ENCODE data around the gene BLOC1S4.

BLOC1S4 gene

DNA sequence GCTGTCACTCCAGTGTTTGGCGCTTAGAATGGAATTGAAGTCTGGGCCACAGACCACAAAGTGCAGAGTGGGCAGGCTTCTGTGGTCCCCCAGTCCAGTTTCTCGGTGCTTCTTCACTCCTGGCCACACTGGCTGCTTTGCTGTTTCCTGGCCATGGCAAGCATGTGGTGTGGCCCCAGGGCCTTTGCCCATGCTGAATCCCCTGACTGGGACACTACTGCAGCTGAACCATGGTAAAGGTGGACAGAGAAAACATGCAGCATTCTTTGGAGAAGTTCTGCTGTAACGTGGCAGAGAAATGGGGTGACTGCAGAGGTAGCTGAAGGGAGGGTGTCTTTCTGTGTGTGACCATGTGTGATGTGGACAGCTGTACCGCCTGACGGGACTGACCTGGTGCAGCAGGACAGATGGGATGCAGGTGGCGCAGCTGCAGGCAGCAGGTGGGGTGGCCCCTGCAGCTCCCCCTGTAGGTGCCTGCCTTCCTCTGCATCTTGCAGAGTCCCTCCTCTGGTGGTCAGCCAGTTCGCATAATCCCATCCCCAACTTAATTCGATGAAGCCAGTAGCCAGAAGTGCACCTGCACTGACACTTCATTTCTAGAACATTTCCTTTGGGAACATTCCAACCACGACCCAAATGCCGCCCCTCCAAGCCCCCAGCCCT lies 35.5 kb upstream of the BLOC1S4 start:
- DNase-seq (ENCODE audit: low read depth, low spot score), result no peak
- H3K4me3 ChIP-seq (ENCODE audit: low read length), result no peak overlapping the region
- H3K27ac ChIP-seq (ENCODE audit: low read length), result no peak overlapping the region
- H3K27me3 ChIP-seq (ENCODE audit: control insufficient read depth, insufficient read depth, low read length), result no peaks in the 10 kb centered on the region
- H3K9me3 ChIP-seq (ENCODE audit: control insufficient read depth, insufficient read depth, low read length), result no peaks in the 10 kb centered on the region
- WGBS (ENCODE audit: insufficient coverage, insufficient read length), result no CpG with 5 or more reads among the region's 10 CpGs
- 0 out of 2 replicates have a peak, but pooled peaks cover 2% of the 10 kb centered on the region for H3K4me1 ChIP-seq (ENCODE audit: control insufficient read depth, insufficient read depth, low read length)
- H3K36me3 ChIP-seq (ENCODE audit: control insufficient read depth, insufficient read depth, low read length), result no peaks in the 10 kb centered on the region

DNA sequence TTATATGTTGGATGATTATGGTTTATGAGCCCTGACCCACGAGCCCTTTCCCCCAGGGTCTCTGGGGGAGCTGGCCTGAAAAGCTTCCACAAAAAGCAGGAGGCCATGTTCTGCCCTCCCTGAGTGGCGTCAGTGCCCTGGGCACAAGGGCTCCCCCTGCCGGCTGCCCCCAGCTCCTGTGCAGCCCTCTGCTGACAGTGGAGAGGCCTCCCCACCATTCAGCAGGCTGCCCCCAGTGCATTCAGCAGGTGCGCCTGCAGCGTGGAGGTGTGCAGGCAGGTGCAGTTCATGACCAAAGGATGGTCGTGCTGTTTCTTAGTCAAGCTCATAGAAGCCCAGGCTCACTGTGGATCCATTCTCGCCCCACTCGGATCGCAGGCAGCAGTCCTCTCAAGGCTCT lies 34.8 kb upstream of the BLOC1S4 start:
- no peaks in the 10 kb centered on the region for H3K4me1 ChIP-seq (ENCODE audit: control insufficient read depth, insufficient read depth, low read length)
- H3K27ac ChIP-seq (ENCODE audit: low read length), result no peak overlapping the region
- DNase-seq (ENCODE audit: low read depth, low spot score), result no peak
- H3K27me3 ChIP-seq (ENCODE audit: control insufficient read depth, insufficient read depth, low read length), result no peaks in the 10 kb centered on the region
- no peaks in the 10 kb centered on the region for H3K9me3 ChIP-seq (ENCODE audit: control insufficient read depth, insufficient read depth, low read length)
- H3K36me3 ChIP-seq (ENCODE audit: control insufficient read depth, insufficient read depth, low read length), result no peaks in the 10 kb centered on the region
- H3K4me3 ChIP-seq (ENCODE audit: low read length), result no peak overlapping the region
- WGBS (ENCODE audit: insufficient coverage, insufficient read length), result no CpG with 5 or more reads among the region's 9 CpGs

DNA sequence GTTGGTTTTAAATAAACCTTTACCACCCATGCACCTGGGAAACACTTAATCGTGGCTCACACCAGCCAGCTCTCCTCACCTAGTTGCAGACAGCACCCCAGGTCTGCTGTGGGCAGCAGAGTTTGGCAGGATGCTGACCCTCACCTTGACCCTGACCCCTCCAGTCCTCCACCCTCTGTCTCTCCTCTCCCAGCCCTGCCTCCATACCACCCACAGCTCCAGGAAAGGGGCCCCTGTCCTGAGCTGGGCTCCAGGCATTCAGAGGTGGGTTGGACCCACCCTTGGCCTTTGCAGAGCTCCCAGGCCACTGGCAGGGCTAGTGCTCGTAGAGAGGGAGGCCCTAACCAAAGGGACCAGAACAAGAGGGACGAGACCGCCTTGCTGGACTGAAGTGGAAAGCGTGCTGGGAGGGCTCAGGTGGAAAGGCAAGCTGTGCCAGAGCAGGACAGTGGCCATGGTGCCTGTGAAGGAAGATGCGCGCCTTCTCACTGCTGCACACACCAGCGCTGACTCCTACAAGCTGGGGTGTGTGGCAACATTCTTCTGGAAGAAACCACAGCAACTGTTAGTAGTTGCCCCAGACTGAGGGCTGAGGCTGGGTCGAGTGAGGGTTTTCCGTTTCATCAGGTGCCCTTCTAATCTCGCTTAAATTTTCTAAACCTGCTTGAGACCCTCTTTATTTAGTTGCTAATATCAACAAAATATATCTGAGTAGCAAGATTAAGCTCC lies 32.9 kb upstream of the BLOC1S4 start:
- no CpG with 5 or more reads among the region's 11 CpGs for WGBS (ENCODE audit: insufficient coverage, insufficient read length)
- Histone ChIP-seq H3K9me3 (ENCODE audit: control insufficient read depth, insufficient read depth, low read length) (no peaks in the 10 kb centered on the region), H3K4me3 (ENCODE audit: low read length) (no peak overlapping the region), H3K36me3 (ENCODE audit: control insufficient read depth, insufficient read depth, low read length) (no peaks in the 10 kb centered on the region), H3K27me3 (ENCODE audit: control insufficient read depth, insufficient read depth, low read length) (no peaks in the 10 kb centered on the region), H3K27ac (ENCODE audit: low read length) (no peak overlapping the region), H3K4me1 (ENCODE audit: control insufficient read depth, insufficient read depth, low read length) (no peaks in the 10 kb centered on the region)
- no peak for DNase-seq (ENCODE audit: low read depth, low spot score)

DNA sequence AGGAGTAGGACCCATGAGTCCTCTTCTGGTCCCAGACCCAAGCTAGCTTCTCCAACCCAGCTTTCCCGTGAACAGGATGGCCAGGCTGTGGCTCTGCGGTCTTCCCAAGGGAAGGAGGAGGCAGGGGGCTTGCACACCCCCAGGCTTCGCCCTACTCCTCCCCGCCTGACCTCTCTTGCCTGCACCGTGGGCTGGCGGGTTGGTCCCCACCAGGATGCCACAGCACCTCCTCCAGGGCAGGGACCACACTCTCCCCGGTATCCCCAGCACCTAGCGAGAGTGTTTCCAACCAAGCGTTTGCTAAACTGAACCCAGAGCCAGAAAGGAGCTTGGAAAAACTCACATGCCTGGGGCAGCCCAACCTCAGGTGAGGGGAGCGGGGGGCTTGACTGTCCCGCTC lies 31.3 kb upstream of the BLOC1S4 start:
- peaks cover 7% of the 10 kb centered on the region for H3K4me1 ChIP-seq (ENCODE audit: control insufficient read depth, insufficient read depth, low read length)
- H3K27me3 ChIP-seq (ENCODE audit: control insufficient read depth, insufficient read depth, low read length), result no peaks in the 10 kb centered on the region
- DNase-seq (ENCODE audit: low read depth, low spot score), result no peak
- H3K4me3 ChIP-seq (ENCODE audit: low read length), result no peak overlapping the region
- no peaks in the 10 kb centered on the region for H3K9me3 ChIP-seq (ENCODE audit: control insufficient read depth, insufficient read depth, low read length)
- H3K36me3 ChIP-seq (ENCODE audit: control insufficient read depth, insufficient read depth, low read length), result no peaks in the 10 kb centered on the region
- no peak overlapping the region for H3K27ac ChIP-seq (ENCODE audit: low read length)
- no CpG with 5 or more reads among the region's 11 CpGs for WGBS (ENCODE audit: insufficient coverage, insufficient read length)

DNA sequence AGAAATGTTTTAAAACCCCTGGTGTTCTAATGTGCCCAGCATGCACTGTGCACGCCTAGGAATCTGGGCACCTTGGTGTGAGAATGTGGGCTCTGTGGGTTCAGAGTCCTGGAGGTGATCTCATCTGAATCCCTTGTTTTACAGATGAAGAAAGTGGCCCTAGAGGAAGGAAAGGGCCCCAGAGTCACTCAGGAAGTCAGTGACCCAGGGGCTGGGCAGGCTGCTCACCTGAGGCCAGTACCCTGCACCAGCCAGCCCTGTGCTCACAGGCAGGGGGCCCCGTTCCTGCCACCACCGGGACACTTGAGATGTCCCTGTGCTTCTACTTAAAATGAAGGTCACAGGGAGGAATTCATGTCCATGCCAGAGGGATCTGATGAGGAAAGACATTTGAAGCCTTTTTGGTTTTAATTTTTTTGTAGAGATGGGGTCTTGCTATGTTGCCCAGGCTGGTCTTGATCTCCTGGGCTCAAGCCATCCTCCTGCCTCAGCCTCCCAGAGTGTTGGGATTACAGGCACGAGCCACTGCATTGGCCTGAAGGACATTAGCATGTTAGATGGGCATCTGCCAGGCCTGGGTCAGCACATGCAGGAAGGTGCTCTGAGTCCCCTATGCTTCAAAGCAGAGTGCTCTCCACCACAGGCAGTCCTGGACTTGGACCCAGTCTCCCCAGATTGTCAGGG lies 29.7 kb upstream of the BLOC1S4 start:
- Histone ChIP-seq H3K36me3 (ENCODE audit: control insufficient read depth, insufficient read depth, low read length) (no peaks in the 10 kb centered on the region), H3K27me3 (ENCODE audit: control insufficient read depth, insufficient read depth, low read length) (no peaks in the 10 kb centered on the region), H3K4me1 (ENCODE audit: control insufficient read depth, insufficient read depth, low read length) (peaks cover 11% of the 10 kb centered on the region), H3K27ac (ENCODE audit: low read length) (no peak overlapping the region), H3K4me3 (ENCODE audit: low read length) (no peak overlapping the region), H3K9me3 (ENCODE audit: control insufficient read depth, insufficient read depth, low read length) (no peaks in the 10 kb centered on the region)
- no CpG with 5 or more reads among the region's 4 CpGs for WGBS (ENCODE audit: insufficient coverage, insufficient read length)
- no peak for DNase-seq (ENCODE audit: low read depth, low spot score)

DNA sequence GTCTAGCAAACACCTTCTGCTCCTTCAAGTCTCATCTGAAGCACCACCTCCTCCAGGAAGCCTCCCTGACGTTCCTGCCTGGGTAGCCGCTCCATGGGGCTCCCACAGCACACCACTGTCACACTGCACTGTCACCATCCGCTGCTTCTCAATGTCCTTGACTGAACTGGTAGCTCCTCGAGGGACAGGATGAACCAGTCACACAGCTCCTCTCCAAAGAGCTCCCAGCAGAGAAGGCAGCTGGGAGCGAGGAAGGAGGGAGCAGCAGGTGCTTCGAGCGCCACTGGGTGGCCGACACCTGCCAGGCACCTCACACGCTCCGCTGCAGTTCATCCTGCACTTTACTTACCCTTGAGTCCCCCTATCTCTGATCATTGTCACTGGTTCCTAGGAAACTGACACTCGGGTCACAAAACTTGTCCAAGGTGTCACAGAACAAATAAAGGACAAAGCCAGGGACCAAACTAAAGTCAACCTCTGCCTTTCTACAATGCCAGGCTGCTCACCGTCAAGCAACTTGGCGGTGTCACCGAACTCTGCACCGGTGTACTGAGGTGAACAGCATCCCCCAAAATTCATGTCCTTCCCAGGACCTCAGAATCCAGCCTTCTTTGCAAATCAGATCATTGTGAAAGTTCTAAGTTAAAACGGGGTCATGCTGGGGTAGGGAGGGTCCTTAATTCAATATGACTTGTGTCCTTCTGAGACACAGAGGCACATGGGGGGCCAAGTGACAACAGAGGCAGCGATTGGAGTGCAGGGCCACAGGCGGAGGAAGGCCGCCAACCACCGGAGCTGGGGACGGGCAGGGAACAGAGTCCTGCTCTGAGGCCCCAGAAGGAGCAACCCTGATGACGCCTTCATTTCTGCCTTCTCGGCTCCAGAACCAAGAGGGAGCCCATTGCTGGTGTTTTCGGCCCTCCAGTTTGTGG lies 27.8 kb upstream of the BLOC1S4 start:
- Histone ChIP-seq H3K36me3 (ENCODE audit: control insufficient read depth, insufficient read depth, low read length) (no peaks in the 10 kb centered on the region), H3K4me3 (ENCODE audit: low read length) (no peak overlapping the region), H3K4me1 (ENCODE audit: control insufficient read depth, insufficient read depth, low read length) (peaks cover 11% of the 10 kb centered on the region), H3K27ac (ENCODE audit: low read length) (no peak overlapping the region), H3K27me3 (ENCODE audit: control insufficient read depth, insufficient read depth, low read length) (no peaks in the 10 kb centered on the region), H3K9me3 (ENCODE audit: control insufficient read depth, insufficient read depth, low read length) (no peaks in the 10 kb centered on the region)
- WGBS (ENCODE audit: insufficient coverage, insufficient read length), result no CpG with 5 or more reads among the region's 24 CpGs
- no peak for DNase-seq (ENCODE audit: low read depth, low spot score)

DNA sequence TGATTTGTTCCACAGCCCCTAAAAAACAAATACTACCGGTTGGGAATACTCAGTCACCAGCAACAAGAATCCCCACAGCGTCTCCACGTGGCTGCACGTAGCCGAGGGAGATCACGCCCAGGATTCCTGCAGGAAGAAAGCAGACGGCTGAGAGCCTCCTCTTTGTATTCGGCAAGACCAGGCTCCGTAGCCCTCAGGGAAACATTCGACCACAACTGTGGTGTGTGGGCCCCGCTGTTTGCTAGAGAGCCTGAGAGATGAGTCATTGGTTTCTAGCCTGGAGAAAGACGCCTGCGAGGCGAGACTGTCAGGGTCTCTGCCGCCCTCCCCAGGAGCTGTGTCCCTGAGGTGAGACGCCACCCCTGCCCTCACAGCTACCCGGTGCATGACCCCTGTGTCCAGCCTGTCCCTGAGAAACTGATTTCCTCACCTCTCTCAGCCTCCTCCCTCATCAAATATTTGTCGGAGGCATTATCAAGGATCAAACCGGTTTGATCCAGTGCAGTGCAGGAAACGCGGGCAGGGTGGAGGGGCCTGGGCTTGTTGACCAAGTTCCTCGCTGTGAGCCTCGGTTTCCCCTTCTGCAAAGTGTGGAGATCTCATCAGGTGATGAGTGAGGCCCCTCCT lies 27.0 kb upstream of the BLOC1S4 start:
- no peak for DNase-seq (ENCODE audit: low read depth, low spot score)
- Histone ChIP-seq H3K4me1 (ENCODE audit: control insufficient read depth, insufficient read depth, low read length) (peaks cover 13% of the 10 kb centered on the region), H3K4me3 (ENCODE audit: low read length) (no peak overlapping the region), H3K27me3 (ENCODE audit: control insufficient read depth, insufficient read depth, low read length) (no peaks in the 10 kb centered on the region; the same call in 1 of the 2 replicates), H3K9me3 (ENCODE audit: control insufficient read depth, insufficient read depth, low read length) (no peaks in the 10 kb centered on the region), H3K36me3 (ENCODE audit: control insufficient read depth, insufficient read depth, low read length) (no peaks in the 10 kb centered on the region), H3K27ac (ENCODE audit: low read length) (no peak overlapping the region)
- WGBS (ENCODE audit: insufficient coverage, insufficient read length), result no CpG with 5 or more reads among the region's 23 CpGs

DNA sequence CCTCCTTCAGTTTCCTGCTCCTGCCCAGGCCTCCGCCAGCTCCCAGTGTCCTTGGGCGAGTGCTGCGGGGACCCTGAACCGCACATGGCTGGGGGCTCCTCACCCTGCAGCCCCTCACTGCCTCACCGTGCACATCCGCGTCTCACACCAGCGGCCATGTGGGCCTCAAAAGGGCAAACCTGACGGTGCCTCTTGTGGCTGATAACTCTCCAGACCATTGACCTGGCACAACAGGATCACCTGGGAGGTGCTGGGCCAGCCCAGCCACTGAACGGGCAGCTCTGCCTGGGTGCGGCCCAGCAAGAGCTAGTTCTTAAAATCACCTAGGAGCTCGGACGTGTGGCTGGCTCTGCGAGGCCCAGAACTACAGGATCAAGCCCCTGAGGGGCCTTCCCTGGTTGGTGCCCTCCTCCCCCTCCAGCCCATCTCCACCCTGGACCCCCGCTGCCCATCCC lies 26.4 kb upstream of the BLOC1S4 start:
- no peaks in the 10 kb centered on the region for H3K9me3 ChIP-seq (ENCODE audit: control insufficient read depth, insufficient read depth, low read length)
- no peak overlapping the region for H3K27ac ChIP-seq (ENCODE audit: low read length)
- no peaks in the 10 kb centered on the region for H3K36me3 ChIP-seq (ENCODE audit: control insufficient read depth, insufficient read depth, low read length)
- no peak for DNase-seq (ENCODE audit: low read depth, low spot score)
- no peaks in the 10 kb centered on the region; the same call in 1 of the 2 replicates for H3K27me3 ChIP-seq (ENCODE audit: control insufficient read depth, insufficient read depth, low read length)
- H3K4me1 ChIP-seq (ENCODE audit: control insufficient read depth, insufficient read depth, low read length), result peaks cover 13% of the 10 kb centered on the region
- WGBS (ENCODE audit: insufficient coverage, insufficient read length), result no CpG with 5 or more reads among the region's 15 CpGs
- no peak overlapping the region for H3K4me3 ChIP-seq (ENCODE audit: low read length)

DNA sequence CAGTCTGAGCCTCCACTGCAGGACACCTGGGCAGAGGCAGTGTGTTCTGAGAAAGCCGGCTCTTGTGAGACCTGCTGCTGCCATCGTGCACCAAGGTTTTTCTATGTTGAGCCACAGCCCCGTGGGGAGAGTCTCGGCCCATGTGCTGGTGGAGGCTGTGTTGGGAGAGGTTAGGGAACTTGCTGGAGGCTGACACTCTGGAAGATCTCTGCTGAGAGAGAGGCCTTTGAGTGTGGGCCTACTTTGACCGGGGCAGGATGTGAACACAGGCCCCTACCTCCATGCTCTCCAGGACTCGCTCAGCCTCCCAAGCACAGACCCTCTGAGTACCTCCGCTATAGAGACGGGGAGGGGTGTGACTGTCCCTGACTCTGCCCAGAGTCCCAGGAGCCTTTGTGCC lies 23.6 kb upstream of the BLOC1S4 start:
- DNase-seq (ENCODE audit: low read depth, low spot score), result no peak
- no CpG with 5 or more reads among the region's 8 CpGs for WGBS (ENCODE audit: insufficient coverage, insufficient read length)
- H3K4me3 ChIP-seq (ENCODE audit: low read length), result no peak overlapping the region
- peaks cover 13% of the 10 kb centered on the region for H3K4me1 ChIP-seq (ENCODE audit: control insufficient read depth, insufficient read depth, low read length)
- H3K9me3 ChIP-seq (ENCODE audit: control insufficient read depth, insufficient read depth, low read length), result no peaks in the 10 kb centered on the region
- no peaks in the 10 kb centered on the region; the same call in 1 of the 2 replicates for H3K27me3 ChIP-seq (ENCODE audit: control insufficient read depth, insufficient read depth, low read length)
- H3K36me3 ChIP-seq (ENCODE audit: control insufficient read depth, insufficient read depth, low read length), result no peaks in the 10 kb centered on the region
- H3K27ac ChIP-seq (ENCODE audit: low read length), result no peak overlapping the region
